Measurements from ENCODE around the gene LYSMD4. TPM values are rescaled to one million over a fixed set of nuclear protein-coding genes. Genes with fewer than 3 reads are reported as not detected.

Gene LYSMD4
- total and polyA plus RNA-seq, 4 experiments from 2014 or later, result 4.4 to 19.0 (median 12.2) TPM

- H3K4me1 Mint-ChIP-seq, result peaks cover 21 to 33% (median 25%) of the 10 kb centered on the region in 4 donors
Observed at GRCh38 chr15:99708563-99708962, 24.7 kb downstream of the LYSMD4 start.

DNA sequence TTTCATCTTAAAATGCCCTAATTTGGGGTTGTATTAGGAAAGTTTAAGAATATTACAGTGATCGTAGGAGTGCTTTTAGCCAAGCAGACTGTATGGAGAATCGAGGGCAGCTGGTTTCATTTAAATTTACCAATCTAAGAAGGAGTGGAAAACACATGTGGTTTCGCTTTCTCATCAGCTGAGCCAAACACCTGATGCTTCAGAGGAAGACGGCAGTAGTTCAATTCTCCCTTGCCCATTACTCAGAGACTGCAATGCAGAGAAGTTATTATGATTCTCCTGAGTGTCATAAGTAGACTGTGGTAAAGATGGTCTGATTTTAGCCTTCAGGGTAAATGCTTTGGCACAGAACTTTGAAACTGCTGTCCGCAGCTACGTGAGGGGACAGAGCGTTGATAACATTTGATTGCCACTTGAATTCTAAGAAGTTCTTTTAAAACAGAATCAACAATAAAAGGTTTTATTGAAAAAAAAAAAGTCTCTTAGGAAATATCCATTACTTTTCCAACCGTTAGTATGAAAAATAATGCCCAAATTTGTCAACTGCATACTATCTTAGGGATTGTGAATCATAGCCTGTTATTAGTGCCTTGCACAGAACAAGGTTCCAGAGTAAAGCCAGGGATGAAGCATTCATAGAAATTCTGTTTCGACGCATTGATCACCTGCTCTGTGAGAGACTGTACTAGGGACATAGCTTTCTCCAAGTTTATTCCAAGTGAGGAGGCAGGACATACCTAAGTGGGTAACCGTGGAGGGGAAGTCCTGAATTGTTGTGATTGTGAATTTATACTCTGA is 25.6 kb downstream of the LYSMD4 start:
- Histone ChIP-seq H3K4me3 (ENCODE audit: low read length in 2 of 2) (peak overlapping the region in 1 of 2 donors; percentile 9), H3K4me1 (ENCODE audit: insufficient read depth, low read length) (peaks cover 18% of the 10 kb centered on the region), H3K27me3 (ENCODE audit: insufficient read depth, low read length) (no peaks in the 10 kb centered on the region), H3K27ac (ENCODE audit: low read depth, low read length) (peak overlapping the region; percentile 14), H3K9me3 (ENCODE audit: control insufficient read depth in 1 of 2, low read length in 2 of 2) (no peaks in the 10 kb centered on the region), H3K36me3 (ENCODE audit: insufficient read depth, low read length) (peaks cover 11% of the 10 kb centered on the region)
- Mint-ChIP-seq H3K4me3 (peak overlapping the region; percentile 67 to 88 (median 81)), H3K36me3 (peaks cover 15 to 26% of the 10 kb centered on the region in 2 donors), H3K4me1 (peaks cover 25 to 37% (median 30%) of the 10 kb centered on the region in 4 donors), H3K27me3 (no peaks in the 10 kb centered on the region), H3K9me3 (peaks cover 0 to 2% (median 0%) of the 10 kb centered on the region in 8 donors), H3K27ac (peak overlapping the region in 6 of 7 donors; percentile 66 to 87 (median 76))
- POLR2A ChIA-PET (ENCODE audit: partially characterized antibody), result interaction anchor here (1.5 to 1.8 kb wide), 2 partner anchors 25 to 456 kb away, joined by 4 to 7 read pairs; partner anchors contain the start of genes LRRC28 and LYSMD4
- intact Hi-C loops (cut with micrococcal nuclease), result loop anchor here (1.0 to 2.0 kb wide), 2 partner anchors 13 to 26 kb away; partner anchors contain the start of gene LYSMD4
- peak in 2 of 5 donors; percentile 25 to 55 for DNase-seq
- CTCF ChIA-PET (ENCODE audit: partially characterized antibody), result interaction anchor here (0.9 to 3.2 kb wide), 6 partner anchors 12 to 435 kb away, joined by 3 to 12 read pairs (median 4); no protein-coding TSS in a partner anchor

More at GRCh38 chr15:99708563-99708962, 24.7 kb downstream of the LYSMD4 start:
- peaks cover 11% of the 10 kb centered on the region for H3K36me3 ChIP-seq (ENCODE audit: insufficient read depth, low read length)
- H3K9me3 ChIP-seq (ENCODE audit: control insufficient read depth in 1 of 2, low read length in 2 of 2), result no peaks in the 10 kb centered on the region
- peak overlapping the region in 1 of 7 donors; percentile 34 for H3K27ac Mint-ChIP-seq
- no peak overlapping the region for H3K27ac ChIP-seq (ENCODE audit: low read depth, low read length)
- ChIA-PET CTCF (ENCODE audit: partially characterized antibody) (interaction anchor here (1.0 to 3.2 kb wide), 4 partner anchors 20 to 436 kb away, joined by 3 to 12 read pairs (median 8); no protein-coding TSS in a partner anchor), POLR2A (ENCODE audit: partially characterized antibody) (no interaction called here)
- H3K27me3 Mint-ChIP-seq, result no peaks in the 10 kb centered on the region
- H3K4me1 ChIP-seq (ENCODE audit: insufficient read depth, low read length), result peaks cover 18% of the 10 kb centered on the region
- H3K36me3 Mint-ChIP-seq, result peaks cover 20 to 29% of the 10 kb centered on the region in 2 donors
- peaks cover 0 to 2% (median 0%) of the 10 kb centered on the region in 8 donors for H3K9me3 Mint-ChIP-seq
- DNase-seq, result no peak
- H3K27me3 ChIP-seq (ENCODE audit: insufficient read depth, low read length), result no peaks in the 10 kb centered on the region
- peak overlapping the region in 1 of 8 donors; percentile 25 for H3K4me3 Mint-ChIP-seq
- H3K4me3 ChIP-seq (ENCODE audit: low read length in 2 of 2), result no peak overlapping the region
- intact Hi-C loops (cut with micrococcal nuclease), result no loop called here

DNA sequence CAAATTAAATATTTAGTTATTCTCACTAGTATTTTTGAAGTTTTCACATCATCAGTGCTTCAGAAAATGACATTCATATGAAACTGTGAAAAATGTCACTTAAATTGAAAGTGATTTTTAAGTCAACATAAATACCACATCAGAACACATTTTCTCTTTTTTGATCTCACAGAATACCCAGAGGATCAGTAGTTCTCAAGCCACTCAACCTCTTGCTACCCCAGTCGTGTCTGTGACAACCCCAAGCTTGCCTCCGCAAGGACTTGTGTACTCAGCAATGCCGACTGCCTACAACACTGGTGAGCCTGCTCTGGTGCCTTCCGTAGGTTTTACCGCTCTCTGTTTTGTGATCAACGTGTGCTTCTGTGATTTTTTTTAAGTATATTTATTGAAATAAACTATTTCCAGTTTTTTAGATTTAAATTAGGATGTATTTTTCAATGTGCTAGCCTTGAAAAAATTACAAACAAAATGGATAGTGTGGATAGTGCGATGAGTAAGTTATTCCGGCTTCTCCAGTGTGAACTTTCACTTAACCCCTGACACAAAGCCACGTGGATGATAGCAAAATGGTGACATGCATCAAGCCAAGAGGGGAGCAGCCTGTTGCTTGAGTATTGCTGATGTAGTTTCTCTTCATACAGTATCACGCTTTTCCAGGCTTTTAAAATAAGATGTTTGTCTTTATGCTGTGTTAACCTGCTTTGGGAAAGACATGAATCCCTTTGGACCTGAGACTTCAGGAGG is 26.5 kb downstream of the LYSMD4 start:
- Histone ChIP-seq H3K4me1 (ENCODE audit: insufficient read depth, low read length) (peaks cover 18% of the 10 kb centered on the region), H3K27me3 (ENCODE audit: insufficient read depth, low read length) (no peaks in the 10 kb centered on the region), H3K4me3 (ENCODE audit: low read length in 2 of 2) (peak overlapping the region in 1 of 2 donors; percentile 9), H3K27ac (ENCODE audit: low read depth, low read length) (peak overlapping the region; percentile 14), H3K9me3 (ENCODE audit: control insufficient read depth in 1 of 2, low read length in 2 of 2) (no peaks in the 10 kb centered on the region), H3K36me3 (ENCODE audit: insufficient read depth, low read length) (peaks cover 7% of the 10 kb centered on the region)
- Mint-ChIP-seq H3K27ac (peak overlapping the region in 4 of 7 donors; percentile 70 to 87 (median 84)), H3K36me3 (peaks cover 10 to 19% of the 10 kb centered on the region in 2 donors), H3K27me3 (no peaks in the 10 kb centered on the region), H3K4me1 (peaks cover 23 to 37% (median 31%) of the 10 kb centered on the region in 4 donors), H3K9me3 (peaks cover 0 to 2% (median 0%) of the 10 kb centered on the region in 8 donors), H3K4me3 (peak overlapping the region; percentile 67 to 88 (median 81))
- ChIA-PET POLR2A (ENCODE audit: partially characterized antibody) (interaction anchor here (1.0 to 1.8 kb wide), 3 partner anchors 14 to 455 kb away, joined by 3 to 7 read pairs (median 4); partner anchors contain the start of genes LRRC28 and LYSMD4), CTCF (ENCODE audit: partially characterized antibody) (interaction anchor here (0.7 to 3.2 kb wide), 6 partner anchors 11 to 434 kb away, joined by 3 to 12 read pairs (median 4); no protein-coding TSS in a partner anchor)
- intact Hi-C loops (cut with micrococcal nuclease), result loop anchor here (1.0 to 2.0 kb wide), 2 partner anchors 14 to 27 kb away; partner anchors contain the start of gene LYSMD4
- DNase-seq, result peak in 3 of 5 donors; percentile 19 to 48 (median 26)

GRCh38 chr15:99704444-99704838 is 28.8 kb downstream of the LYSMD4 start:
- intact Hi-C loops (cut with micrococcal nuclease), result loop anchor here (1.0 to 5.0 kb wide), 7 partner anchors 52 to 604 kb away; partner anchors contain the start of gene MEF2A
- POLR2A ChIA-PET (ENCODE audit: partially characterized antibody), result interaction anchor here (0.8 to 1.8 kb wide), 5 partner anchors 14 to 435 kb away, joined by 3 to 7 read pairs (median 4); partner anchors contain the start of gene MEF2A
- no peaks in the 10 kb centered on the region for H3K36me3 ChIP-seq (ENCODE audit: insufficient read depth, low read length)
- Mint-ChIP-seq H3K36me3 (peaks cover 0 to 5% of the 10 kb centered on the region in 2 donors), H3K27ac (peak overlapping the region in 2 of 7 donors; percentile 8 to 71), H3K9me3 (peaks cover 0 to 2% (median 0%) of the 10 kb centered on the region in 8 donors), H3K4me3 (no peak overlapping the region), H3K4me1 (peaks cover 23 to 37% (median 31%) of the 10 kb centered on the region in 4 donors), H3K27me3 (no peaks in the 10 kb centered on the region)
- no peak overlapping the region for H3K4me3 ChIP-seq (ENCODE audit: low read length in 2 of 2)
- CTCF ChIA-PET (ENCODE audit: partially characterized antibody), result interaction anchor here (0.6 to 6.1 kb wide), 65 partner anchors 9 to 629 kb away, joined by 3 to 153 read pairs (median 4); partner anchors contain the start of genes LRRC28, LYSMD4 and MEF2A
- no peak overlapping the region for H3K27ac ChIP-seq (ENCODE audit: low read depth, low read length)
- H3K27me3 ChIP-seq (ENCODE audit: insufficient read depth, low read length), result no peaks in the 10 kb centered on the region
- DNase-seq, result peak; percentile 61 to 72 (median 70)
- peaks cover 18% of the 10 kb centered on the region for H3K4me1 ChIP-seq (ENCODE audit: insufficient read depth, low read length)
- no peaks in the 10 kb centered on the region for H3K9me3 ChIP-seq (ENCODE audit: control insufficient read depth in 1 of 2, low read length in 2 of 2)

DNA sequence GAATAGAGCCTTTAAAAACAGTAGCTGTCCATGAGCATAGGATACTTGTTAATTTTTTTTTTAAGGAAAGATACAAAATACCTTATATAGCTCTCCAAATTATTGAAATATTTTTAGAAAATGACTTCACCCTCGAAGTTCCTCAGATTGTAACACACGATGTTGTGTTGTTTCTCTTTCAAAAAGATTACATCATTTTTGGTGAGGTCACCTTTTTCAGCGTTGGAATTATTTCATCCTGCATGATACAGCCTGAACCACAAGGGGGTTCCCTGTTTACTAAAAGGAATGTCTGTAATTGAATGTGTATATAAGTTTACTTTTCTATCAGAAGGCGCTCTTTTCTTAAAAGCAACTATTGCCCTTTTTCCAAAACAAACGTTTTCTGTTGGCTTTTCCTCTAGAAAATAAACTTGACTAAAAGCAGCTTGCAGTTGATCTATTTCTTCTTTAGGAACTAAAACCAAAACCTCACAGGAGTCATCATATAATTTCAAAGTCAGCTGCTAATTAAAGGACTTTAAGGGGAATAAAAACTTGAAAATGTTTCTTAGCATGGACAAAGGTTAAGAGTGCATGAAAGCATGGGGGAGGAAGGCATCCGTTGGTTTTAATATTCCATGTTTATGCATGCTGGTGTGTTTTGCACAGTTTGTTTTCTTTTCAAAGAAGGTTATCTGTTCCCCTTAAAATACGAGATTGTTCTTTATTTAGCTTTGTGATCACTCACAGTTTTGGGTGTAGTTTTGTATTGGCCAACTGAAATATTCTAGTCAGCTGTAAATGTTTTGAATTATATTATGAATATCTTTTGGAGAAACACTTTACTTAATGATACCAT is 29.4 kb downstream of the LYSMD4 start:
- H3K27ac ChIP-seq (ENCODE audit: low read depth, low read length), result no peak overlapping the region
- Mint-ChIP-seq H3K36me3 (no peaks in the 10 kb centered on the region), H3K4me3 (no peak overlapping the region), H3K27ac (peak overlapping the region in 5 of 7 donors; percentile 6 to 71 (median 47)), H3K9me3 (no peaks in the 10 kb centered on the region), H3K27me3 (no peaks in the 10 kb centered on the region), H3K4me1 (peaks cover 23 to 37% (median 29%) of the 10 kb centered on the region in 4 donors)
- peak in 4 of 5 donors; percentile 22 to 60 (median 30) for DNase-seq
- H3K4me1 ChIP-seq (ENCODE audit: insufficient read depth, low read length), result peaks cover 18% of the 10 kb centered on the region
- ChIA-PET CTCF (ENCODE audit: partially characterized antibody) (interaction anchor here (0.7 to 6.1 kb wide), 61 partner anchors 8 to 628 kb away, joined by 3 to 153 read pairs (median 5); partner anchors contain the start of genes LRRC28, LYSMD4 and MEF2A), POLR2A (ENCODE audit: partially characterized antibody) (interaction anchor here (0.8 to 1.8 kb wide), 4 partner anchors 138 to 434 kb away, joined by 3 to 7 read pairs (median 4); partner anchors contain the start of gene MEF2A)
- H3K4me3 ChIP-seq (ENCODE audit: low read length in 2 of 2), result no peak overlapping the region
- no peaks in the 10 kb centered on the region for H3K36me3 ChIP-seq (ENCODE audit: insufficient read depth, low read length)
- intact Hi-C loops (cut with micrococcal nuclease), result loop anchor here (1.0 to 5.0 kb wide), 7 partner anchors 52 to 604 kb away; partner anchors contain the start of gene MEF2A
- H3K9me3 ChIP-seq (ENCODE audit: control insufficient read depth in 1 of 2, low read length in 2 of 2), result no peaks in the 10 kb centered on the region
- no peaks in the 10 kb centered on the region for H3K27me3 ChIP-seq (ENCODE audit: insufficient read depth, low read length)

All from CD4-positive, alpha-beta memory T cell (primary cell).